ENCODE results near the gene RHNO1.

DNA sequence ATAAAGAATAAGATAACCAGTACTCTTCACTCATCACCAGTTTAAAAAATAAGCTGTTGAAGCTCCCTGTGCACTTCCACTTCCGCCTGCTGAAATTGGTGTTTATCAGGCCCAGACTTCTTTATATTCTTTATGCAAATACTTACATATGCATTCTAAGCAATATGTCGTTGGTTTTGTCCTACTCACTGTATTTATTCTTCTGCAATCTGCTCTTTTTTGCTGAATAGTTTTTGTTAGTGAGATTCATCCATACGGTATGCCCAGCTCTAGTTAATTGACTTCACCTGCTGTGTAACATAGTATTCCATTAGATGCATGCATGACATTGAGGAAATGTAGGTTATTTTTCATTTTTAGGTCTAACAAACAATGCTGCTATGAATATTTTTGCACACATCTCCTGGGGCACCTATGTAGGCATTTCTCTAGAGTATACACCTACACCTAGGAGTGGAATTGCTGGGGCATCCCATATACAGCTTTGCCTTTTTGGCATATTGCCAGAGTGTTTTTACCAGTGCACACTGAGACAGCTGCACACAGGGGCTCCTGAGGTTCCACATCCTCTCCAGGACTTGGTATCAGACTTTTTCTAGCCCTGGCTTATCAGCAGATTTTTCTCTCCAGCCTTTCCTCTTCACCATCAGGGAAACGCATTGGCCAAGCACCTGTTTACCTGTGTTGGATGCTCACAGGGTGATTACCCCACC lies 41.2 kb upstream of the RHNO1 start:
- TF ChIP-seq, protein P1, sequence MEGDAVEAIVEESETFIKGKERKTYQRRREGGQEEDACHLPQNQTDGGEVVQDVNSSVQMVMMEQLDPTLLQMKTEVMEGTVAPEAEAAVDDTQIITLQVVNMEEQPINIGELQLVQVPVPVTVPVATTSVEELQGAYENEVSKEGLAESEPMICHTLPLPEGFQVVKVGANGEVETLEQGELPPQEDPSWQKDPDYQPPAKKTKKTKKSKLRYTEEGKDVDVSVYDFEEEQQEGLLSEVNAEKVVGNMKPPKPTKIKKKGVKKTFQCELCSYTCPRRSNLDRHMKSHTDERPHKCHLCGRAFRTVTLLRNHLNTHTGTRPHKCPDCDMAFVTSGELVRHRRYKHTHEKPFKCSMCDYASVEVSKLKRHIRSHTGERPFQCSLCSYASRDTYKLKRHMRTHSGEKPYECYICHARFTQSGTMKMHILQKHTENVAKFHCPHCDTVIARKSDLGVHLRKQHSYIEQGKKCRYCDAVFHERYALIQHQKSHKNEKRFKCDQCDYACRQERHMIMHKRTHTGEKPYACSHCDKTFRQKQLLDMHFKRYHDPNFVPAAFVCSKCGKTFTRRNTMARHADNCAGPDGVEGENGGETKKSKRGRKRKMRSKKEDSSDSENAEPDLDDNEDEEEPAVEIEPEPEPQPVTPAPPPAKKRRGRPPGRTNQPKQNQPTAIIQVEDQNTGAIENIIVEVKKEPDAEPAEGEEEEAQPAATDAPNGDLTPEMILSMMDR (IDR thresholded peaks at IDR 0.05; ENCODE audit: borderline replicate concordance, extremely low read depth, low read length, poor library complexity, severe bottlenecking): no peak
- TF ChIP-seq EZH2 (IDR thresholded peaks at IDR 0.05; ENCODE audit: borderline replicate concordance, low read depth, low read length, severe bottlenecking): no peak
